ENCODE measurements around the gene TAS2R50.

Gene TAS2R50

DNA sequence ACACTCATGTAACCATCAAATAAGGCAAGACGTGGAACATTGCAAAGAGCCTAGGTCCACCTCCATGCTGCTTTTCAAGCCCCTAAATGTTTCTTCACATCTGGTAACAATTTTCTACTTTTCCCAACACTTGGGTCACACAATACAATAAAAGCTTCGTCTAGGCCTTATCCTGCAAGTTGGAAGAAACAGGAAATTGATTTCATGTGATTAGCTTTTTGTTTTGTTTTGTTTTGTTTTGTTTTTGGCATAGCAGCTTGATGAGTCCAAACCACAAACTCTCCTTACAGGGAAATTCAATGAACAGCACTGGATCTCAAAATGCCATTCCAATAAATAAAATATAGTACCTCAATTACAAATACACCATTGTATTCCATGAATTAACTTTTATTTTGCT lies 19.3 kb downstream of the TAS2R50 start:
- Histone ChIP-seq H2AFZ (ENCODE audit: low read depth, low read length) (no peak overlapping the region), H3K4me3 (ENCODE audit: insufficient read depth in 1 of 2, low read depth in 1 of 2, low read length in 2 of 2) (no peak overlapping the region), H3K79me1 (replicated peaks; ENCODE audit: low read length, poor library complexity, severe bottlenecking) (peaks cover 6% of the 10 kb centered on the region), H3K36me3 (ENCODE audit: control insufficient read depth in 1 of 2, insufficient read depth in 2 of 2, low read depth in 1 of 2, low read length in 2 of 2) (peaks cover 0 to 4% of the 10 kb centered on the region in 2 experiments), H2BK5ac (ENCODE audit: low read depth, low read length, poor library complexity, severe bottlenecking) (no peak overlapping the region), H3K18ac (ENCODE audit: low read depth in 1 of 2, low read length in 2 of 2) (no peak overlapping the region), H3K9ac (ENCODE audit: low read length) (peak overlapping the region; percentile 36), H2AK5ac (ENCODE audit: low read length, severe bottlenecking) (no peak overlapping the region), H3K27me3 (ENCODE audit: control insufficient read depth in 1 of 2, insufficient read depth in 1 of 2, low read length in 2 of 2) (no peaks in the 10 kb centered on the region), H4K8ac (ENCODE audit: low read length) (no peak overlapping the region), H3K4me2 (ENCODE audit: low read length, poor library complexity, severe bottlenecking) (no peak overlapping the region), H2BK15ac (ENCODE audit: low read depth, poor library complexity, severe bottlenecking) (no peak overlapping the region), H3K14ac (ENCODE audit: low read length in 2 of 2) (no peak overlapping the region), H4K91ac (ENCODE audit: low read length) (no peak overlapping the region), H3K4ac (ENCODE audit: low read depth in 1 of 2, low read length in 2 of 2) (no peak overlapping the region), H2BK120ac (ENCODE audit: low read depth, low read length) (no peak overlapping the region), H3K23ac (ENCODE audit: low read length in 2 of 2) (no peak overlapping the region), H2BK12ac (ENCODE audit: low read length in 2 of 2) (no peak overlapping the region), H3K27ac (ENCODE audit: low read length, poor library complexity, severe bottlenecking) (no peak overlapping the region), H3K4me1 (ENCODE audit: control insufficient read depth, insufficient read depth, low read depth, low read length) (peaks cover 4% of the 10 kb centered on the region), H3K9me3 (ENCODE audit: control insufficient read depth, low read length) (no peaks in the 10 kb centered on the region)
- WGBS, result 50% methylated on average over 1 of the region's 2 CpGs
- peak; percentile 69 for DNase-seq

DNA sequence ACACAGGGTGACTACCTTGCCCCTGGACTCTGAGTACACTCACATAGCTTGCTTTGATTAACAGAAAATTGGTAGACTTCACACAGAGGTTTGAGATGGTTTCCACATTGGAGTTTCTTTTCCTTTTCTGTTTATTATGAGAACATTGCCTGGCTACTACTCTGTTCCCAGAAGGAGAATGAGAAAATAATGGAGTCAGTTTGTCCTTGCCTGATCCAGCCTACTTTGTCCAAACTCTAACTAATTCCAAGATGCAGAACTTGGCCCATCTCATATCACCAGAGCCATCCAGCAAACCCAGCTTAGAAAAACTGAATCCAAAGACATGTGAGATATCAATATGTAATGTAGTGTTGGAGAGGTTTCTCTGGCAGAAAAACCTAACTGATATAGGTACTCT lies 20.4 kb downstream of the TAS2R50 start:
- Histone ChIP-seq H3K9me3 (ENCODE audit: control insufficient read depth, low read length) (no peaks in the 10 kb centered on the region), H3K36me3 (ENCODE audit: control insufficient read depth in 1 of 2, insufficient read depth in 2 of 2, low read depth in 1 of 2, low read length in 2 of 2) (peaks cover 2 to 4% of the 10 kb centered on the region in 2 experiments), H3K18ac (ENCODE audit: low read depth in 1 of 2, low read length in 2 of 2) (no peak overlapping the region), H2AK5ac (ENCODE audit: low read length, severe bottlenecking) (no peak overlapping the region), H2BK12ac (ENCODE audit: low read length in 2 of 2) (no peak overlapping the region), H3K27ac (ENCODE audit: low read length, poor library complexity, severe bottlenecking) (no peak overlapping the region), H3K14ac (ENCODE audit: low read length in 2 of 2) (no peak overlapping the region), H3K9ac (ENCODE audit: low read length) (no peak overlapping the region), H4K8ac (ENCODE audit: low read length) (no peak overlapping the region), H2BK5ac (ENCODE audit: low read depth, low read length, poor library complexity, severe bottlenecking) (no peak overlapping the region), H3K79me1 (replicated peaks; ENCODE audit: low read length, poor library complexity, severe bottlenecking) (peaks cover 8% of the 10 kb centered on the region), H4K91ac (ENCODE audit: low read length) (no peak overlapping the region), H3K4me3 (ENCODE audit: insufficient read depth in 1 of 2, low read depth in 1 of 2, low read length in 2 of 2) (no peak overlapping the region), H2BK120ac (ENCODE audit: low read depth, low read length) (no peak overlapping the region), H3K4me1 (ENCODE audit: control insufficient read depth, insufficient read depth, low read depth, low read length) (peaks cover 4% of the 10 kb centered on the region), H3K4ac (ENCODE audit: low read depth in 1 of 2, low read length in 2 of 2) (no peak overlapping the region), H2BK15ac (ENCODE audit: low read depth, poor library complexity, severe bottlenecking) (no peak overlapping the region), H2AFZ (ENCODE audit: low read depth, low read length) (no peak overlapping the region), H3K27me3 (ENCODE audit: control insufficient read depth in 1 of 2, insufficient read depth in 1 of 2, low read length in 2 of 2) (no peaks in the 10 kb centered on the region), H3K23ac (ENCODE audit: low read length in 2 of 2) (no peak overlapping the region), H3K4me2 (ENCODE audit: low read length, poor library complexity, severe bottlenecking) (no peak overlapping the region)
- no peak for DNase-seq

DNA sequence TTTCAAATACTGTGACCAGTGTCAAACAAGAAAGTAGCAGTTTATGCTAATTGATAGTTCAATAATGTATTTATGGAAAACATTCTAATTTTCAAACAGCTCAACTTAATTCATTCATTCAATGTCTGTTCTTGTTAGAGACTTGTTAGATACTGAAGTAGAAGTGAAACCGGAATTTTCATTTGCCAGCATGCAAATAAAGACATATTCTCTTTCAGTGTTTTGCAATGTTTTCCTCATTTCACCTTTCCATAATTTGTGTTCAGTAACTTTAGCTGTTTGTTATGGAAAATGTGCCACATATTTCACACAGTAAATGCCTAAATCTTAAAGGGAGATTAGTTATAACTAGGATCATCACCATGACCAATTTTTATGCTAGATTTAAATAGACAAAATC lies 21.2 kb downstream of the TAS2R50 start:
- H3K4ac ChIP-seq (ENCODE audit: low read depth in 1 of 2, low read length in 2 of 2), result no peak overlapping the region
- H3K4me2 ChIP-seq (ENCODE audit: low read length, poor library complexity, severe bottlenecking), result no peak overlapping the region
- no peaks in the 10 kb centered on the region for H3K9me3 ChIP-seq (ENCODE audit: control insufficient read depth, low read length)
- no peak overlapping the region for H3K27ac ChIP-seq (ENCODE audit: low read length, poor library complexity, severe bottlenecking)
- peaks cover 8% of the 10 kb centered on the region for H3K79me1 ChIP-seq (replicated peaks; ENCODE audit: low read length, poor library complexity, severe bottlenecking)
- H2AFZ ChIP-seq (ENCODE audit: low read depth, low read length), result no peak overlapping the region
- no CpG with 5 or more reads among the region's 1 CpG for WGBS
- H2BK120ac ChIP-seq (ENCODE audit: low read depth, low read length), result no peak overlapping the region
- no peak overlapping the region for H3K9ac ChIP-seq (ENCODE audit: low read length)
- no peak overlapping the region for H4K91ac ChIP-seq (ENCODE audit: low read length)
- no peaks in the 10 kb centered on the region for H3K27me3 ChIP-seq (ENCODE audit: control insufficient read depth in 1 of 2, insufficient read depth in 1 of 2, low read length in 2 of 2)
- no peak overlapping the region for H3K14ac ChIP-seq (ENCODE audit: low read length in 2 of 2)
- H2AK5ac ChIP-seq (ENCODE audit: low read length, severe bottlenecking), result no peak overlapping the region
- no peak overlapping the region for H4K8ac ChIP-seq (ENCODE audit: low read length)
- no peak overlapping the region for H2BK5ac ChIP-seq (ENCODE audit: low read depth, low read length, poor library complexity, severe bottlenecking)
- H3K4me3 ChIP-seq (ENCODE audit: insufficient read depth in 1 of 2, low read depth in 1 of 2, low read length in 2 of 2), result no peak overlapping the region
- H3K18ac ChIP-seq (ENCODE audit: low read depth in 1 of 2, low read length in 2 of 2), result no peak overlapping the region
- H2BK12ac ChIP-seq (ENCODE audit: low read length in 2 of 2), result no peak overlapping the region
- DNase-seq, result no peak
- no peak overlapping the region for H3K23ac ChIP-seq (ENCODE audit: low read length in 2 of 2)
- H3K4me1 ChIP-seq (ENCODE audit: control insufficient read depth, insufficient read depth, low read depth, low read length), result peaks cover 4% of the 10 kb centered on the region
- H3K36me3 ChIP-seq (ENCODE audit: control insufficient read depth in 1 of 2, insufficient read depth in 2 of 2, low read depth in 1 of 2, low read length in 2 of 2), result peaks cover 2 to 4% of the 10 kb centered on the region in 2 experiments
- no peak overlapping the region for H2BK15ac ChIP-seq (ENCODE audit: low read depth, poor library complexity, severe bottlenecking)

DNA sequence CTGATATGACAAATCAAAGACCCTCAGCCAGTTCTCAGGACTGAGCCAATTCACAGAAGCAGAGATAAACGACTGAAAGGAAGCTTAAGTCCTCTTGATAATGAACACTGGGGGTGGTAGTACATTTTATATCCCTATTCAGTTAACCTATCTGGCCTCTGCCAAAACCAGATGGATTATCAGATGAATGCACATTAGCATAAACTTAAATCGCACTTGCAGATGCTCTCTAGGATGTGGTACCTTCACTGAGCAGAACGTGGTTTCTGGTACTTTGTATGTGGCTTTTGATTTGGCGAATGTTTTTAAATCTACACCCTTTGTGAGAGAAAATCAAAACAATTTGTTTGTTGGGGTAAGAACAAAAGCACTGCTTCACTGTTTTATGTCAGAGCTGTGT lies 26.5 kb downstream of the TAS2R50 start:
- H3K79me1 ChIP-seq (replicated peaks; ENCODE audit: low read length, poor library complexity, severe bottlenecking), result peaks cover 4% of the 10 kb centered on the region
- H2BK120ac ChIP-seq (ENCODE audit: low read depth, low read length), result no peak overlapping the region
- no peak overlapping the region for H3K4ac ChIP-seq (ENCODE audit: low read depth in 1 of 2, low read length in 2 of 2)
- H3K36me3 ChIP-seq (ENCODE audit: control insufficient read depth in 1 of 2, insufficient read depth in 2 of 2, low read depth in 1 of 2, low read length in 2 of 2), result peaks cover 0 to 2% of the 10 kb centered on the region in 2 experiments
- no peak overlapping the region for H3K4me2 ChIP-seq (ENCODE audit: low read length, poor library complexity, severe bottlenecking)
- no peaks in the 10 kb centered on the region for H3K4me1 ChIP-seq (ENCODE audit: control insufficient read depth, insufficient read depth, low read depth, low read length)
- no peaks in the 10 kb centered on the region for H3K27me3 ChIP-seq (ENCODE audit: control insufficient read depth in 1 of 2, insufficient read depth in 1 of 2, low read length in 2 of 2)
- H3K27ac ChIP-seq (ENCODE audit: low read length, poor library complexity, severe bottlenecking), result no peak overlapping the region
- no peak overlapping the region for H2AK5ac ChIP-seq (ENCODE audit: low read length, severe bottlenecking)
- H2BK12ac ChIP-seq (ENCODE audit: low read length in 2 of 2), result no peak overlapping the region
- H3K23ac ChIP-seq (ENCODE audit: low read length in 2 of 2), result no peak overlapping the region
- no peak overlapping the region for H3K9ac ChIP-seq (ENCODE audit: low read length)
- H3K14ac ChIP-seq (ENCODE audit: low read length in 2 of 2), result no peak overlapping the region
- peaks cover 17% of the 10 kb centered on the region for H3K9me3 ChIP-seq (ENCODE audit: control insufficient read depth, low read length)
- H2AFZ ChIP-seq (ENCODE audit: low read depth, low read length), result no peak overlapping the region
- DNase-seq, result no peak
- no peak overlapping the region for H3K18ac ChIP-seq (ENCODE audit: low read depth in 1 of 2, low read length in 2 of 2)
- H2BK5ac ChIP-seq (ENCODE audit: low read depth, low read length, poor library complexity, severe bottlenecking), result no peak overlapping the region
- WGBS, result 100% methylated on average over 3 of the region's 4 CpGs
- no peak overlapping the region for H4K91ac ChIP-seq (ENCODE audit: low read length)
- no peak overlapping the region for H2BK15ac ChIP-seq (ENCODE audit: low read depth, poor library complexity, severe bottlenecking)
- no peak overlapping the region for H3K4me3 ChIP-seq (ENCODE audit: insufficient read depth in 1 of 2, low read depth in 1 of 2, low read length in 2 of 2)
- H4K8ac ChIP-seq (ENCODE audit: low read length), result no peak overlapping the region

All from mesenchymal stem cell (in vitro differentiated cells and primary cell).